ENCODE measurements around the gene NTNG2.

GRCh38 chr9:132168347-132168746 is 6.5 kb downstream of the NTNG2 start:
- TF ChIP-seq POLR2AphosphoS5 (IDR thresholded peaks at IDR 0.05) (no peak), POLR2A (IDR thresholded peaks at IDR 0.05) (no peak), CTCF (IDR thresholded peaks at IDR 0.05 in 8 of 11, conservative IDR thresholded peaks at IDR 0.05 in 3 of 11) (no peak)

Data from spleen (tissue), 7 donors.